ENCODE results near the gene HYAL3.
"Not testable (repeated sequence)": the region's sequence is repeated elsewhere in the genome, so short reads cannot be mapped to it uniquely, and the experiment has no call there.

HYAL3 gene

DNA sequence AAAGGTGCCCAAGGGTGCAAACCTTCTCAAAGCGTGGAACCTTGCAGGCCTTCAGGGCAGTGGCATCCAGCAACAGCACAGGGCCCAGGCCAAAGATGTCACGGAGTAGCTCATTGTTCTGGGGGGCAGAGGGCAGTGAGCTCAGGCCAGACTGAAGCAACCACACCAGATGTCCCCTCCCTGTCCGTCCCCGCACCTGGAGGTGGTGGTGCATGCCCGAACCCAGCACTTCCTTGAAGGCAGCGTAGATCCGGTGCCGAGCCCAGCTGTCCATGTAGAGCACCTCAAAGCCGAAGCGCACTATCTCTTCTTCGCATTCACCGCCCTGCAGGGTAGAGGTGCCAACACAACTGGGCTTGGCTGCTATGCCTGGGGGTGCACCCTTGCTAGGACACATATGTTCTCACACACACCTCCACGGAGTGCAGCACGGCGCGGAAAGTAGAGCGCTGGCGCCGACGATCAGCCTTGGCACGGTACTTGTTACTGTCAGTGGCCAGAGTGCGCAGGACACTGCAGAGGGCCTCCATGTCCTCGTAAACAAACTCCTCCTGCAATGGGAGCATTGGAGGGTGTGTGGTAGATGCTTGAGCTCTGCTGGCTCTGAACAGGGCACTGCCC is 10.7 kb downstream of the HYAL3 start:
- no peak for DNase-seq

DNA sequence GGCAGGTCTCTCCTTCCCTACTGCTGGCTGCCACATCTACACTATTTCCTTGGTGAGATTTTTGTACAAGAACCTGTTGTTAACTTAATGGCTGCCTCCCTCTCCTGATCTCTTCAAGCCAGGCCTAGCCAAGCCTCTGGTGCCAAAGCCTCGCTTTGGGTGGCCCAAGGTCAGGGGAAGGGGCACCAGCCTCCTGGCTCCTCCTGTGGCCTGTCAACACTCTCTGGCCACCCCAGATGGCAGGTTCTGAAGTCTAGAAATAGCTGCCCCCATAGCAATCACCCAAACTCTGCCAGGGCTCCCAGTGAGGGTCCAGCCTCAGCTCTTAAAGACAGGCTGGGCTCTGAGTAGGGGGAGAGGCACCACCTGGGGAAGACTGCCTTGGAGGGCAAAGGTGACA is 11.9 kb downstream of the HYAL3 start:
- DNase-seq: no peak

DNA sequence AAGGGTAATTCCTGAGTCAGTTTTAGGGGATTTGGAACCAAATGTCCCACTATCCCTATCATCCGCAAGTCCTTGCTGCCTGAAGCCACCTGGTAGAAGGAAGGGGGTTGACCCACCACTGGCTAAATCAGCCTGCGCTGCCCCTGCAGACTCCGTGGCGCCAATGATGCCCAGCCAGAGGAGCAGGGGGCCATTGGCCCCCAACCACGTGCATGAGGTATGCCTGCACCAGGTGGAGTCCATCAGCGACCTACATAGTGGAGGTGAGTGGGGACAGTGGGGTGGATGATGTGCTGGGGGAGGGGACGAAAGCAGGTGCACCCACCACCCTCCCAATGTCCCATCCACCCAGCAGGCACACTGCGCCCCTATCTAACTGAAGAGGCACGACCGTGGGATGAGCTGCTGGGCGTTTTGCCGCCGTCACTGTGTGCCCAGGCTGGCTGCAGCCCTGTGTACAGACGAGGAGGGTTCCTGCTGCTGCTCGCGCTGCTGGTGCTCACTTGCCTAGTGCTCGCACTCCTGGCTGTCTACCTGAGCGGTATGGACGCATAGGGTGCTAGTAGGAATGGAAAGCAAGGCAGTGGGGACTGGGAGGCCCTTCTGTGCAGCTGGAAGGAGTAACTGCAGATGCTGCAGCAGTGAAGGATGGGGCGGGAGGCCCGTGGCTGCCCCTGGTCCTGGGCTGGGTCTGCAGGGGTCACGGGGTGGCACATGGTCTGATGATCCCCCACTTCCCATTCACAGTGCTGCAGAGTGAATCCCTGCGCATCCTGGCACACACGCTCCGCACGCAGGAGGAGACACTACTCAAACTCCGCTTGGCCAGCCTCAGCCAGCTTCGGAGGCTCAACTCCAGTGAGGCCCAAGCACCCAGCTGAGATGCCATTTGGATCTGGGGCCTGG is 12.6 kb downstream of the HYAL3 start:
- no peak for DNase-seq

DNA sequence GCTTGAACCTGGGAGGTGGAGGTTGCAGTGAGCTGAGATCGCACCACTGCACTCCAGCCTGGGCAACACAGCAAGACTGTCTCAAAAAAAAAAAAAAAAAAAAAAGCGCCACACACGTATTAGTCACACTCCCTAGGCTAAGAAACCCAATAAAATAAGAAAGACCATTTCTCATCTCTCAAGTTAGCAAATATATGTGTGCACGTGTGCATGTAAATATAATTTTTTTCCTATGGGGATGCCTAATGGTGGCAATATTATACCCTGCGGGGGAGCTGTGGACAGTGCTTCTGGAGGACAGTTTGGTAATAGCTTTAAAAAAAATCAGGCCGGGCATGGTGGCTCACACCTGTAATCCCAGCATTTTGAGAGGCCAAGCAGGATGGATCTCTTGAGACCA is 15.1 kb downstream of the HYAL3 start:
- not testable (repeated sequence) for DNase-seq

DNA sequence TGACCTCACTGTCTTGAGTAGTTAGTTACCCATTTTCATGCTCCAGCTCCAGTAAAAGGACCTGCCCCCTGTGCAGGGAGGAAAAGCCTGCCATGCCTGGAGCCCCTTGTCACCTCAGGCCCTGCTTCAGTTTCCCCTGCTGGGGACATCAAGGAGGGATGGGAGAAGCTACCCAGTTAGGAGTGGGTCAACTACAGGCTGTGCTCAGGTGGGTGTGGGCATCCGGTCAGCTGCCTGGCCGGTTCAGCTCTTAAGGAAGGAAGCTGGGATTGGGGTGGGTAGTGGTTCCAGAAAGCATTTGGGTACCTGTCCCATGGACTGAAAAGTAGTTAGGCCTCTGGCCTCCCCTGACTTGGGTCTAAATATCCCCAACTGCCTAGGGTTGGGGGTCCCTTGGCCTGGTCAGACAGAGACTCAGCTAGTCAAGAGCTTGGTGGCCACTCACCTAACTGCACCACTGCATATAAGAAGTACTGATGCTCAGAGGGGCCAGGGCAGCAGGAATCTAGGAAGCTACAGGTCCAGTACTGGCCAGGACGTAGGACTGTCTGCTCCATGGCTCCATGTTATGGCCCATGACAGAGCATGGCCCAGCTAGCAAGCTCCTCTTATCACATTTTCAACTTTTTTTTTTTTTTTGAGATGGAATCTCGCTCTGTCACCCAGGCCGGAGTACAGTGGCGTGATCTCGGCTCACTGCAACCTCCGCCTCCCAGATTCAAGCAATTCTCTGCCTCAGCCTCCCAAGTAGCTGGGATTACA is 19.8 kb downstream of the HYAL3 start:
- DNase-seq: no peak

DNA sequence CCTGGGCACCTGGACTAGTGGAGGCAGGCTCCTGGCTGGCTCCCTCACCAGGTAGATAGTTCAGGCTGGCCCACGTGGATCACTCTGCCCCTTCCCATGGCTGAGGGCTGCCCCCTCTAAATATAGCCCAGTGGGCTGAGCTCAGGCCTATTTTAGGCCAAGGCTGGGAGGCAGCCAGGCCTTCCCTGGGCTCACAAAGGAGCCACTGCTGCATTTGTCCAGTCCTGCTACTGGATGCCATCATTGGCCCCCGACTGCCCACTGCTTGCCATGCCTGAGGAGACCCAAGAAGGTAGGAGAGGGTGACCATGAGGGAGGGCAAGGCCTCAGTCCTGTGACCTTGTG is 20.4 kb downstream of the HYAL3 start, which contains the start of gene LSMEM2:
TSS of gene LSMEM2 (plus strand) at position 208 of the 345 bp plus-strand sequence. CDS start at position 235, 27 bp downstream.
- no peak for DNase-seq

DNA sequence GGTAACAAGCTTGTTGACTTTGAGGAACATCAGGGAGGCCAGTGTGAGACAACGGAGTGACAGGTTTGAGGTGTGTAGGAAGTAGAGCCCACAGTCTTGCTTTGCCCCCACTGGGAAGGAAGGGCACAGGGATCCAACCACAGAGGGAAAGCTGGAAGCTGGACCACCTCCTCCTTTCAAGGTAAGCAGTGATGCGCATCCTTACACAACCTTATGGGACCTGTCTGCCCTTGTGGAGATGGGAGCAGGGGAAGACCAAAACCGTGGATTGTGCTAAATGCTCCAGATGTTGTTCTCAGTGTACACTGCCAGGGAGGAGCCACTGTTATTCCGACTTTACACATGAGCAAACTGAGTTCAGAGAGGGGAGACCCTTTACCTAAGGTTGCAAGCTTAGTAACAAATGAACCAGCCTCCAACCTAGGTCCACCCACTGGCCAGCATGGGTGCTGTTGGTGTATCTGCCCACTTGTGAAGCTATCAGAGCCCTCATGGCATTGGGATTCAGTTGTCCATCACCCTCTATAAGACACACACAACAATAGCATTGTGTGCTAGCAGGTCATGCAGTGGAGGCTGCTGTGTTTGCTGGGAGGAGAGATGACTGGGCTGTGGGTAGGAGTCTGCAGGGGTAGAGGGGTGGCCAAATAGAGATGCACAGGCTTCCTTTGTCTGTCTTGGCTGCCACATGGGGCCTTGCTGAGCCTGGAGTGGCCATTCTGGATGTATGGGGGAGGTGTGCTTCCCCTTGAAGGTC is 20.9 kb downstream of the HYAL3 start:
- DNase-seq: no peak

DNA sequence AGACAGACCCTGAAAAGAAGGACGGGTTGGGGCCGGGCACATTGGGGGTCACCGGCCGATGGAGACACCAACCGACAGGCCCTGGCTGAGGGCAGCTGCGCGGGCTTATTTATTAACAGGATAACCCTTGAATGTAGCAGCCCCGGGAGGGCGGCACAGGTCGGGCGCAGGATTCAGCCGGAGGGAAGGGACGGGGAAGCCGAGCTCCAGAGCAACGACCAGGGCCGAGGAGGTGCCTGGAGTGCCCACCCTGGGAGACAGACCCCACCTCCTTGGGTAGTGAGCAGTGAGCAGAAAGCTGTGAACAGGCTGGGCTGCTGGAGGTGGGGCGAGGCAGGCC is 22.5 kb downstream of the HYAL3 start:
- DNase-seq: no peak

DNA sequence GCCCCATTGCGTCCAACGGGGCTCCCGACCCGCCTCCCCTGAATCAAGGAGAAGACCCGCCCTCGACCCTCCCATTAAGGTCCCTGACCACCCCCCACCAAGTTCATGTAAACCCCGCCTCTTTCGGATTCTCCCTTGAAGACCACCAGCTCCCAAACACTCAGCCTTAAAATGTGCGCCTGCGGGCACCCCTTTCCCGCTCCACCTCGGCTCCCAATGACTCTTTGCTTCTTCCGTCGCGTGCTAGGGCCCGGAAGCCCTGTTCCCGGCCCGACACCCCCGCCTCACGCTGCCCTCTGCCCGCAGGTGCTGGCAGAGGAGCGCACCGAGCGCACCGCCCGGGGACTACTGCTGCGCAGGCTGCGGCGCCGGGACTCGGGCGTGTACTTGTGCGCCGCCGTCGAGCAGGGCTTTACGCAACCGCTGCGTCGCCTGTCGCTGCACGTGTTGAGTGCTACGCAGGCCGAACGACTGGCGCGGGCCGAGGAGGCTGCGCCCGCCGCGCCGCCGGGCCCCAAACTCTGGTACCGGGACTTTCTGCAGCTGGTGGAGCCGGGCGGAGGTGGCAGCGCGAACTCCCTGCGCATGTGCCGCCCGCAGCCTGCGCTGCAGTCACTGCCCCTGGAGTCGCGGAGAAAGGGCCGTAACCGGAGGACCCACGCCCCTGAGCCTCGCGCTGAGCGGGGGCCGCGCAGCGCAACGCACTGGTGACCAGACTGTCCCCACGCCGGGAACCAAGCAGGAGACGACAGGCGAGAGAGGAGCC is 23.0 kb downstream of the HYAL3 start:
- no peak for DNase-seq

DNA sequence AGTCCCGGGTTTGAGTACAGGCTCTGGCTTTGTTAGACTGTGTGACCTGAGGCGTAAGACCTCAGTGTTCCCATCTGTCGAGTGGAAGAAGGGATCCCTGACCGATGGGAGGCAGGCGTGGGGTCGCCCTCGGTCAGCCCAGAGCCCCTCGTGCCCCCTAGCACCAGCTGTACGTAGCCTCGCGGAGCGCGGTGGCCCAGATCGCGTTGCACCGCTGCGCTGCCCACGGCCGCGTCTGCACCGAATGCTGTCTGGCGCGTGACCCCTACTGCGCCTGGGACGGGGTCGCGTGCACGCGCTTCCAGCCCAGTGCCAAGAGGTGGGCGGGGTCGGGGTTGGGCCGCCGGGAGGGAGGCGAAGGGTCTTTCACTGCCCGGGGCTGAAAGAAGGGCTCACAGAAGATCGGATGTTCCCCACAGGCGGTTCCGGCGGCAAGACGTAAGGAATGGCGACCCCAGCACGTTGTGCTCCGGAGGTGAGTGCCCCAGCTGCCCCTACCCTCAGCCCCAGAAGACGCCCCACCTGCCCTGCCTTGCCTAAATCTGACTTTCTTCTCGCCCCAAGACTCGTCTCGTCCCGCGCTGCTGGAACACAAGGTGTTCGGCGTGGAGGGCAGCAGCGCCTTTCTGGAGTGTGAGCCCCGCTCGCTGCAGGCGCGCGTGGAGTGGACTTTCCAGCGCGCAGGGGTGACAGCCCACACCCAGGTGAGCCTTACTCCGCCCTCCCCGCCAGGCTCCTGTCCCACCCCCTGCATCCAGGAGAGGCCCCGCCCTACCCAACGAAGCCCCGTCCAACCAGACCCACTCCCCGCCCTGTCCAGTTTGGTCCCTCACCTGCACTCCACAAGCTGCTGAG is 23.8 kb downstream of the HYAL3 start:
- no peak for DNase-seq

DNA sequence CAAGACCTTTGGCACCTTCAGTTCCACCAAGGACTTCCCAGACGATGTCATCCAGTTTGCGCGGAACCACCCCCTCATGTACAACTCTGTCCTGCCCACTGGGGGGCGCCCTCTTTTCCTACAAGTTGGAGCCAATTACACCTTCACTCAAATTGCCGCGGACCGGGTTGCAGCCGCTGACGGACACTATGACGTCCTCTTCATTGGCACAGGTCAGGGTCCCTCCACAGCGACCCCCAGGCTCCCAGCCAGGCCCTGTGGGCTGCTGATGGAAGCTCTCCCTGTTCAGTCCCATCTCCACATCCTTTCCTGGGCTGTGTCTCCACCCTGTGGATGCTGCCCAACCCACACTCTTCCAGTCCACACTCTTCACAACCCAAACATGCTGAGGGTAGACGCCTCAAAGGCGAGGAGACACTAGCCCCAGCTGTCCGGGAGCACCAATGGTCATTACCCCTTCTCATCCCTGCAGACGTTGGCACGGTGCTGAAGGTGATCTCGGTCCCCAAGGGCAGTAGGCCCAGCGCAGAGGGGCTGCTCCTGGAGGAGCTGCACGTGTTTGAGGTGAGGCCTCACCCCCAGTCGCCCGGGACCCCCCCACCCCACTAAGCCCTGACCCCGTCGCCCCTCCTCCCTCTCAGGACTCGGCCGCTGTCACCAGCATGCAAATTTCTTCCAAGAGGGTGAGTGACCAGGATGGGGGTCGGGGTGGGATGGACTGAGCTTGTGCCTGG is 24.7 kb downstream of the HYAL3 start:
- DNase-seq: peak; percentile 31

DNA sequence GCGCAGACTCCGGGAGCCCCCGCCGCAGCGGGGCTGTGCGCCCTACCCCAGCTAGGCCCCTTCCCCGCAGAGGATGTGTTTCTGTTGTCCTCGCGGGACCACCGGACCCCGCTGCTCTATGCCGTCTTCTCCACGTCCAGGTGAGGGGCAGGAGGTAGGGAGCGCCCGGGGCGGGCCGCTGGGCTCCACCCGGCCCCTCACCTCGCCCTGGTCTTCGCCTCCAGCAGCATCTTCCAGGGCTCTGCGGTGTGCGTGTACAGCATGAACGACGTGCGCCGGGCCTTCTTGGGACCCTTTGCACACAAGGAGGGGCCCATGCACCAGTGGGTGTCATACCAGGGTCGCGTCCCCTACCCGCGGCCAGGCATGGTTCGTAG is 25.5 kb downstream of the HYAL3 start:
- no peak for DNase-seq

DNA sequence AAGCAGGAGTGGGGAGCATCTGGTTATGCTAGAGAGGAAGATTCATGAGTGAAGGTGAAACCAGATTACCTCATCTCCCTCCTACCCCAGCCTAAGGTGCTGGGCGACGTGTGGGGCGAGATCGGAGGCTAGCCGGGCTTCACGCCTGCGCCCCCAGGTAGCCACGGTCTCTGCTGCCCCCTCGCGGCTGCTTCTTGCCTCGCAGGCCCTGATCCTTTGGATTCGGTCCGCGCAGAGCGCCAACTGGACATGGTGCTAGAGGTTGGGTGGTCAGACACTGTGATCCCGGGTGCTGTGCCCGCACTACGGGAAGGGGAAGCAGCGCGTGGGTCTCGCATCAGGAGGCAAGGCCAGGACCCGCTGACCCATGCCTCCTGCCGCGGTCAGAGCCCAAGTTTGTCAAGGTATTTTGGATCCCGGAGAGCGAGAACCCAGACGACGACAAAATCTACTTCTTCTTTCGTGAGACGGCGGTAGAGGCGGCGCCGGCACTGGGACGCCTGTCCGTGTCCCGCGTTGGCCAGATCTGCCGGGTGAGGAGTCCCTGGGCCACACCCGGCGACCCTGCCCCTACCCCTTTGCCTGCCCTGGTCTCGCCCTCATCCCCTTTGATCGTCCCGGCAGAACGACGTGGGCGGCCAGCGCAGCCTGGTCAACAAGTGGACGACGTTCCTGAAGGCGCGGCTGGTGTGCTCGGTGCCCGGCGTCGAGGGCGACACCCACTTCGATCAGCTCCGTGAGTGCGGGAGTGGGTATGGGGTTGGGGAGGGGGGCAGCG is 26.1 kb downstream of the HYAL3 start:
- peak; percentile 39 for DNase-seq

DNA sequence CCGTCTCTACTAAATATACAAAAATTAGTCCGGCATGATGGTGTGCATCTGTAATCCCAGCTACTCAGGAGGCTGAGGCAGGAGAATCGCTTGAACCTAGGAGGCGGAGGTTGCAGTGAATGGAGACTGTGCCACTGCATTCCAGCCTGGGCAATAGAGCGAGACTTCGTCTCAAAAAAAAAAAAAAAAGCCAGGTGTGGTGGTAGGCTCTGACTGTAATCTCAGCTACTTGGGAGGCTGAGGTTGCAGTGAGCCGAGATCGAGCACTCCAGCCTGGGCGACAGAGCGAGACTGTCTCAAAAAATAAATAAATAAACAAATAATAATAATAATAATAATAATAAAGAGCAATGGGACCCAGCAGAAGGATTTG is 26.7 kb downstream of the HYAL3 start:
- not testable (repeated sequence) for DNase-seq

DNA sequence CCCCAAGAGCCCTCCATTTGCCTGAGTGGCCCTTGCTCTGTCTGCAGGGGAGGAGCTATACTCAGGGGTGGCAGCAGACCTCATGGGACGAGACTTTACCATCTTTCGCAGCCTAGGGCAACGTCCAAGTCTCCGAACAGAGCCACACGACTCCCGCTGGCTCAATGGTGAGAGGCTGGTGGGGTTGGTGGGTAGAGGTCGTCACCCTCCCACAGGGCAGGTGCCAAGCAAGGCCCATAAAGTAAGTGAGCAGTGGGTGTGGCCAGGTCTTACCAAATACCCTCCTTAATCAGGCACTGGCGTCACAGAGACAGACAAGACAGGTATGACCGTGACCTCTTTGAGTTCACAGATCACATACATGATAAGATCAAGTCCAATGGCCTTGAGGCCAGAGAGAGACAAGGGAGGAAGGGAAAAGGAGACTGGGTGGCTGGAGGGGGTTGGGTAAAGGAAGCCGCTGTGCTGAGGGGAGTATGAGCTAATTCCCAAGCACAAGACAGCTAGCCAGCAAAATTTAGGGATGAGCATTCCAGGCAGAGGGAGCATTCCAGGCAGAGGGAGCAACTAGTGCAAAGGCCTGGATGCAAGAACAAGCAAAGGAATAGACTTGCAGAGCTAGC is 27.8 kb downstream of the HYAL3 start:
- DNase-seq: no peak

DNA sequence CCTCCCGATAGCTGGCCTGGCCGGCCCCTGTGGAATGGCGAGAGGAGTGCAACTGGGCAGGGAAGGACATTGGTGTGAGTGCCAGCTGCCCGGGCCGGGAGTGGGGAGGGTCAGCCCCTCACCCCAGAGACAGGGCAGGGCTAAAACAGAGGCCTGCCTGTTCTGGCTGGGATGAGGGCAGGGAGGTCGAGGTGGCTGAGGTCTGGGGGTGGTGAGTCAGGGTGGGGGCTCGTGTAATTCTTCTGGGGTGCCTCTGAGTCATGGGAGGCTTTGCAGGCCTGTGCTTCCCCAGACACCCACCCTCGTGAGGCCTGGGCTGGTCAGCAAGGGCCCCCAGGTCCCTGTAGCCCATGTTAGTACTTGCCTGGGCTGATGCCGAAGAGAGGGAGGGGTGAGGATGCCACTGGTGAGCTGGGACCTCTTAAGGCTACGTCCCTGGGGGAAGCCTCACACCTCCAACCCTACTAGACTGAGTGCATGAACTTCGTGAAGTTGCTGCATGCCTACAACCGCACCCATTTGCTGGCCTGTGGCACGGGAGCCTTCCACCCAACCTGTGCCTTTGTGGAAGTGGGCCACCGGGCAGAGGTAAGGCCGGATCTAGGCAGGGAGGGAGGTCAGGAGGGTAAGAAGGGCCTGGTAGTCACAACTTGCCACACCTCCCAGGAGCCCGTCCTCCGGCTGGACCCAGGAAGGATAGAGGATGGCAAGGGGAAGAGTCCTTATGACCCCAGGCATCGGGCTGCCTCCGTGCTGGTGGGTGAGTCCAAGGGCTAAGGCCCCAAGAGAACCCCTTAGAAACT is 28.6 kb downstream of the HYAL3 start:
- no peak for DNase-seq

DNA sequence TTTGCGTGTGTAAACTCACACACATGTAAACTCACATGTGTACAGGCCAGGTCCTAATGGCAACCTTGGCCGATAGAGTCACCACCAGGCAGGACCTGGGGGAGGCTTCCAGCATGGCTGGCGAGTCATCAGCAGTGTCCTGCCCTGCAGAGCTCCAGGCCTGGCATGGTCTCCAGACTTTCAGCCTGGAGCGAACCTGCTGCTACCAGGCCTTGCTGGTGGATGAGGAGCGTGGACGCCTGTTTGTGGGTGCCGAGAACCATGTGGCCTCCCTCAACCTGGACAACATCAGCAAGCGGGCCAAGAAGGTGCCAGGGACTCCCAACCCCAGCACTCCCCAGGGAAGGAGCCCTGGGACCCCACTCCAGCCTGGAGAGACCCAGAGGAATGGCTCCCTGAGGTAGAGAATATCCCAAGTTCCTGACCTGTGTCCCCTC is 29.2 kb downstream of the HYAL3 start:
- DNase-seq: no peak

DNA sequence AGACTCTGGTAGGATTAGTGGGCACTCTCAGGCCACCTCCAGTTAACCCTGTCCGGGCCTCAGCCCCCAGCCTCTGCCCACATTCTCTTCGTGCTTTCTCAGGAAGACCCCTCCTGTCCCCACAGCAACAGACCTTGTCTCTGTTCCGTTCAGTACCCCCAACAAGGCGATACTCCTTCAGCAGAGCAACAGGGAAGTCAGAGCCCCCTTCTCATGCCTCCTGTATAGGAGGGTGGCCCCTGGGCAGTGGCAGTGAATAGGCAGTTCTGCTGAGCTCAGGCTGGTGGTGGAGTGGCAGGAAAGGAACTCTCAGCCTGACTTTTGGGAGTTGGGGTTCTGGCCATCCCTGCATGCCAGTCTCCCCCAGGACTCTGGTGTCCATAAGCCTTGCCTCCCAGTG is 29.7 kb downstream of the HYAL3 start:
- DNase-seq: no peak

All from SHP77 treated with DMSO at 0.1 percent for 48 hours (cell line).